Neural progenitor cell (in vitro differentiated cells): ENCODE measurements around the gene GSAP. TPM values are rescaled to one million over a fixed set of nuclear protein-coding genes. Genes with fewer than 3 reads are reported as not detected.

ENCODE experiments used
- DNase-seq: peaks from one replicate; pipeline ENCODE4 v3.0.0-alpha.2; 2016; ENCODE audit warnings: low spot score
- H2AFZ ChIP-seq: fragments of 200-600 bp; sonication (generic); replicated peaks from 2 replicates; pipeline ENCODE4 v1.6.1; 2016; ENCODE audit warnings: antibody characterized with exemption
- H3F3A ChIP-seq: fragments of 200-600 bp; sonication (generic); 2 replicates; pipeline ENCODE4 v1.6.1; 2016; ENCODE audit warnings: antibody characterized with exemption, low read depth
- H3K27ac ChIP-seq: fragments of 200-600 bp; sonication (generic); 2 replicates; pipeline ENCODE4 v1.5.1; 2016; ENCODE audit warnings: mild to moderate bottlenecking
- H3K27me3 ChIP-seq: fragments of 200-600 bp; sonication (generic); 2 replicates; pipeline ENCODE4 v1.6.1; 2016; ENCODE audit warnings: mild to moderate bottlenecking, moderate library complexity
- H3K36me3 ChIP-seq: fragments of 200-600 bp; sonication (generic); 2 replicates; pipeline ENCODE4 v1.5.1; 2016
- H3K4me1 ChIP-seq: fragments of 200-600 bp; sonication (generic); 2 replicates; pipeline ENCODE4 v1.6.1; 2016; ENCODE audit warnings: mixed run types
- H3K4me2 ChIP-seq: fragments of 200-600 bp; sonication (generic); 2 replicates; pipeline ENCODE4 v1.6.1; 2016
- H3K4me3 ChIP-seq: fragments of 200-600 bp; sonication (generic); 2 replicates; pipeline ENCODE4 v1.5.1; 2016
- H3K79me2 ChIP-seq: fragments of 200-600 bp; sonication (generic); 2 replicates; pipeline ENCODE4 v1.6.1; 2016; ENCODE audit warnings: low read depth
- H3K9ac ChIP-seq: fragments of 200-600 bp; sonication (generic); 2 replicates; pipeline ENCODE4 v1.6.1; 2016
- H3K9me3 ChIP-seq: fragments of 200-600 bp; sonication (generic); 2 replicates; pipeline ENCODE4 v1.5.1; 2016; ENCODE audit warnings: low read depth
- H4K20me1 ChIP-seq: fragments of 200-600 bp; sonication (generic); 2 replicates; pipeline ENCODE4 v1.6.1; 2016; ENCODE audit warnings: low read depth
- H3K27ac Mint-ChIP-seq: 3 replicates; pipeline ENCODE4 v1.8.0; 2021; ENCODE audit warnings: mixed read lengths
- H3K27me3 Mint-ChIP-seq: 2 replicates; pipeline ENCODE4 v1.8.0; 2022; ENCODE audit warnings: low read depth, mild to moderate bottlenecking, inconsistent platforms, moderate library complexity, mixed read lengths; ENCODE audit not compliant: insufficient read depth
- H3K36me3 Mint-ChIP-seq: 3 replicates; pipeline ENCODE4 v1.8.0; 2021; ENCODE audit warnings: mixed read lengths
- H3K4me1 Mint-ChIP-seq: 3 replicates; pipeline ENCODE4 v1.8.0; 2021; ENCODE audit warnings: mixed read lengths
- H3K4me3 Mint-ChIP-seq: 3 replicates; pipeline ENCODE4 v1.8.0; 2021; ENCODE audit warnings: mild to moderate bottlenecking, moderate library complexity, mixed read lengths
- H3K9me3 Mint-ChIP-seq: 3 replicates; pipeline ENCODE4 v1.8.0; 2020; ENCODE audit warnings: mixed read lengths
- EZH2 ChIP-seq: fragments of 200-600 bp; sonication (generic); IDR thresholded peaks from 2 replicates; pipeline ENCODE4 v1.6.1; 2017; ENCODE audit warnings: antibody characterized with exemption, mild to moderate bottlenecking, moderate library complexity
- EZH2phosphoT487 ChIP-seq: fragments of 200-600 bp; sonication (generic); IDR thresholded peaks from 2 replicates; pipeline ENCODE4 v1.6.1; 2017; ENCODE audit warnings: antibody characterized with exemption
- total RNA-seq: library from RNA; depleted of rRNA; stranded (reverse); fragments of >200 nt; gene quantifications from 2 replicates; pipeline ENCODE4 v1.2.3, GENCODE V29; 2015; ENCODE audit warnings: low replicate concordance
- TF ChIP-seq, protein P1 (sequence below): fragments of 200-600 bp; sonication (generic); IDR thresholded peaks from 2 replicates; pipeline ENCODE4 v1.5.1; 2017; ENCODE audit warnings: antibody characterized with exemption, mild to moderate bottlenecking

GSAP gene
- total RNA-seq, 1 donor from 2014 or later, result 2.6 TPM

DNA sequence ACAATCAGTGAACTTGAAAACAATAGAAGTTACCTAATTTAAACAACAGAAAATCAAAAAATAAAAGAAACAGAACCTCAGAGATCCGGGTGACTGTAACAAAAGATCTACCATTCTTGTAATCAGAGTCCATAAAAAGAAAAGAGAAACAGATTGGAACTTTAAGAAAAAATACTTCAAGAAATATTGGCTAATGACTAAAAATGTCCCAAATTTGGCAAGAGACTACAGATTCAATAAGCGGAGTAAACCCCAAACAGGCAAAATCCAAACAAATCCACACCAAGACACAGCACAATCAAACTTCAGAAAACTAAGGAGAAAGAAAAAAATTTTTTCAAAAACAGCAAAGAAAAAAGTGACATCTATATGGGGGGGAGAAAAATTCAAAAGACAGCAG, 15.1 kb downstream of the GSAP start:
- no peak for DNase-seq
- Histone ChIP-seq H3K4me3 (no peak overlapping the region), H3K79me2 (no peaks in the 10 kb centered on the region), H3K9ac (no peak overlapping the region), H3K4me1 (no peaks in the 10 kb centered on the region), H3K27me3 (no peaks in the 10 kb centered on the region), H2AFZ (no peak overlapping the region), H3K27ac (no peak overlapping the region), H4K20me1 (no peaks in the 10 kb centered on the region), H3K4me2 (no peak overlapping the region), H3K9me3 (no peaks in the 10 kb centered on the region), H3F3A (no peaks in the 10 kb centered on the region), H3K36me3 (no peaks in the 10 kb centered on the region)
- TF ChIP-seq EZH2phosphoT487 (no peak), EZH2 (no peak)
- TF ChIP-seq, protein P1, sequence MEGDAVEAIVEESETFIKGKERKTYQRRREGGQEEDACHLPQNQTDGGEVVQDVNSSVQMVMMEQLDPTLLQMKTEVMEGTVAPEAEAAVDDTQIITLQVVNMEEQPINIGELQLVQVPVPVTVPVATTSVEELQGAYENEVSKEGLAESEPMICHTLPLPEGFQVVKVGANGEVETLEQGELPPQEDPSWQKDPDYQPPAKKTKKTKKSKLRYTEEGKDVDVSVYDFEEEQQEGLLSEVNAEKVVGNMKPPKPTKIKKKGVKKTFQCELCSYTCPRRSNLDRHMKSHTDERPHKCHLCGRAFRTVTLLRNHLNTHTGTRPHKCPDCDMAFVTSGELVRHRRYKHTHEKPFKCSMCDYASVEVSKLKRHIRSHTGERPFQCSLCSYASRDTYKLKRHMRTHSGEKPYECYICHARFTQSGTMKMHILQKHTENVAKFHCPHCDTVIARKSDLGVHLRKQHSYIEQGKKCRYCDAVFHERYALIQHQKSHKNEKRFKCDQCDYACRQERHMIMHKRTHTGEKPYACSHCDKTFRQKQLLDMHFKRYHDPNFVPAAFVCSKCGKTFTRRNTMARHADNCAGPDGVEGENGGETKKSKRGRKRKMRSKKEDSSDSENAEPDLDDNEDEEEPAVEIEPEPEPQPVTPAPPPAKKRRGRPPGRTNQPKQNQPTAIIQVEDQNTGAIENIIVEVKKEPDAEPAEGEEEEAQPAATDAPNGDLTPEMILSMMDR, result no peak
- H3K9me3 Mint-ChIP-seq, result no peaks in the 10 kb centered on the region
- no peak overlapping the region for H3K4me3 Mint-ChIP-seq
- H3K27me3 Mint-ChIP-seq, result no peaks in the 10 kb centered on the region
- H3K4me1 Mint-ChIP-seq, result peaks cover 2% of the 10 kb centered on the region
- no peaks in the 10 kb centered on the region for H3K36me3 Mint-ChIP-seq
- H3K27ac Mint-ChIP-seq, result no peak overlapping the region

DNA sequence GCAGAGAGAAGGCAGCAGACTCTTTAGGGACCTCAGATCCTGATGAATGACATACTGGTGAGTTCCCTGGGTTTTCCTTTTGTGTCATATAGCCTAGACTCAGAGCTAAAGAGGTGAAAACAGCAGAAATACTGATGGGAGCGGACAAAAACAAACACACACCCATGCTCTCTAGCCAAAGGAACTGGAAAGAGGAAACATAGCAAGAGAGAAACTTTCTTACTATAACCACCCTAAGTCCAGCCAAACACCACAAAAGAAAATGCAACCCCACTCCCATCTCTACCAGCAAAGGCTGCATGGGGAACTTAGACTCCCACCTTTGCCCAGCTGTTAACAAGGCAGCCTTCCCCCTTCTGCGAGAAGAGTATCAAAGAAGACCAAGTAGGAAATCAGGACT, 16.3 kb downstream of the GSAP start:
- Mint-ChIP-seq H3K27ac (no peak overlapping the region), H3K36me3 (no peaks in the 10 kb centered on the region), H3K9me3 (no peaks in the 10 kb centered on the region), H3K4me3 (no peak overlapping the region), H3K4me1 (peaks cover 9% of the 10 kb centered on the region), H3K27me3 (no peaks in the 10 kb centered on the region)
- no peak overlapping the region for H3K9ac ChIP-seq
- no peaks in the 10 kb centered on the region for H3K27me3 ChIP-seq
- no peaks in the 10 kb centered on the region for H3F3A ChIP-seq
- TF ChIP-seq, protein P1, result no peak
- TF ChIP-seq EZH2, result no peak
- no peak for TF ChIP-seq EZH2phosphoT487
- H4K20me1 ChIP-seq, result no peaks in the 10 kb centered on the region
- no peaks in the 10 kb centered on the region for H3K36me3 ChIP-seq
- no peak overlapping the region for H3K4me3 ChIP-seq
- H3K4me2 ChIP-seq, result no peak overlapping the region
- no peaks in the 10 kb centered on the region for H3K4me1 ChIP-seq
- no peak for DNase-seq
- no peaks in the 10 kb centered on the region for H3K79me2 ChIP-seq
- no peaks in the 10 kb centered on the region for H3K9me3 ChIP-seq
- H2AFZ ChIP-seq, result no peak overlapping the region
- no peak overlapping the region for H3K27ac ChIP-seq

DNA sequence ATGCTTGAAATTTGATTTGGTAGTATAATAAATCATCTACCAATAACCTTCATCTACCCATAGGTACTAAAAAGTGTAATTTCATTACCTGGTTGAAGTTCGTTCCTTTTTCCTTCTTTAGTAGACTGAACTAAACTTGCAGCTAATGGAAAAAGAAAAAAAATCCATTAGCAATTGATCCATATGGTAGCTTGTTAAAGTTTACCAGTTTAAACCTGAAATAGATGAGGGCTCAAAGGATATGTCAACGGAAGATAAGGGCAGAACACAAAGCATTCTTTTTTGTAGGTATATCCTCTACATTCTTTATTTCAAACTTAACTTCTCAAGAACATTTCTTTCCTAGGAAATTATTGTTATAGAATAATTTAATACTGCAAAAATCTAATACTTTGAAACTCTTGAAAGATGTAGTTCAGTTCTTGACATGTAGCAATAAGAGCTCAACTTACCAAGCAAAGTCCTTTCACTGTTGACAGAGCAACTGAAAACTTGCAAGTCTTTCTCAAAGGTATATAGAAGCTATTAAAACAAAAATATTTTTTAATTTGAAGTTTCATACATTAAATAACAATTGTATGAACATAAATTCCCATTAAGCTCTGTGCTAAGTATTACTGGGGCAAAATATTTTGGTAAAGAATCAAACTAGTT, 19.1 kb downstream of the GSAP start:
- Histone ChIP-seq H3K9ac (no peak overlapping the region), H3K79me2 (no peaks in the 10 kb centered on the region), H3K4me3 (no peak overlapping the region), H4K20me1 (no peaks in the 10 kb centered on the region), H3K4me2 (no peak overlapping the region), H3K27ac (no peak overlapping the region), H3F3A (no peaks in the 10 kb centered on the region), H3K9me3 (no peaks in the 10 kb centered on the region), H2AFZ (no peak overlapping the region), H3K27me3 (no peaks in the 10 kb centered on the region), H3K4me1 (no peaks in the 10 kb centered on the region), H3K36me3 (no peaks in the 10 kb centered on the region)
- Mint-ChIP-seq H3K27me3 (no peaks in the 10 kb centered on the region), H3K36me3 (no peaks in the 10 kb centered on the region), H3K4me3 (no peak overlapping the region), H3K27ac (no peak overlapping the region), H3K9me3 (no peaks in the 10 kb centered on the region), H3K4me1 (peaks cover 9% of the 10 kb centered on the region)
- TF ChIP-seq EZH2phosphoT487 (no peak), EZH2 (no peak)
- TF ChIP-seq, protein P1, result no peak
- no peak for DNase-seq
